Measurements from ENCODE around the gene NOL6.

NOL6 gene

DNA sequence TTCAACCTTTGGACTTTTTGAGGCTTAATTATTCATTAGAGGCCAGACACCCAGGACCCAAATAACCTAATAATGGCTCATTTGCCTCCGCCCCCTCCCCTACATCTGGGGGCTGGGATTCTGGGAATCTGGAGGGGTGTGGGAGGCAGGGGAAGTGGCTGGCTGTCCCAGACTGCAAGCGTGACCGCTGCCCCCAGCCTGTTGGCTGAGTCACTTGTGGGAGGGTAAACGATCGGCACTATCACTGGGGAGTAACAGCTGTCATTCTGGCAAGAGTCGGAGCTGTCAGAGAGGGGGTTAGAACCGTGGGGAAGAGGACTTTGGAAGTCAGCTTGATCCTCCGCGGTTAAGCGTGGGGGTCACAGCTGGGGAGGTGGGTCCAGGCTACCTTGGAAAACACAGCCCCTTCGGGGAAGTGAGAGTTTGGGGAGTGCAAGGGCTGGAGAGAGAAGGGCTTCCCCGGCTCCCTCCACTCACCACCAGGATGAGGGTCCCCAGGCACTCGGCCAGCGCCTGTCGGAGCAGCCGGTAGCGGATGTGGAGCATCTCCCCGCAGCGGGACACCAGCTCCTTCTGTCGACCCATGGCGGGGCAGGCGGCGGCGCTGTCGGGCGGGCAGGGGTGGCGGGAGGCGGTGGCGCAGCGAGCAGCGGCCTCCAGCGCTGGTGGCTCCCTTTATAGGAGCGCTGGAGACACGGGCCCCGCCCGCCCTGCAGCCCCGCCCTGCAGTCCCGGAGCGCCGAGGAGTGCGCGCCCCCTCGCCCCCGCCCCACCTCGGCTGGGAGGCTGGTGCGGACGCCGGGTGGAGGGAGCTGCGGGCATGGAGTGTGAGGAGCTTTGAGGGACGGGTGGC is 26.6 kb downstream of the NOL6 start, which contains the start of gene AQP3:
Gene AQP3, minus strand, starts transcription at position 648 of the 853 bp plus-strand sequence. Its CDS starts 63 bp downstream, at position 585.
- no peak within 1 kb of the TSS for H3K9ac ChIP-seq (ENCODE audit: low read length)
- H3K27ac ChIP-seq (ENCODE audit: low read depth, low read length) = no peak within 1 kb of the TSS
- H3K36me3 ChIP-seq (ENCODE audit: insufficient read depth, low read length) = no peaks in the 10 kb centered on the region
- H3K4me1 ChIP-seq (ENCODE audit: insufficient read depth, low read length) = peaks cover 10% of the 10 kb centered on the region
- no peaks in the 10 kb centered on the region for H3K9me3 ChIP-seq (ENCODE audit: low read length)
- peaks cover 0 to 3% of the 10 kb centered on the region in 2 donors for H3K27me3 ChIP-seq (ENCODE audit: control insufficient read depth in 1 of 2, insufficient read depth in 2 of 2, low read length in 2 of 2)
- peak within 1 kb of the TSS; percentile 26 to 71 for H3K4me3 ChIP-seq (ENCODE audit: low read depth in 1 of 2, low read length in 2 of 2)

DNA sequence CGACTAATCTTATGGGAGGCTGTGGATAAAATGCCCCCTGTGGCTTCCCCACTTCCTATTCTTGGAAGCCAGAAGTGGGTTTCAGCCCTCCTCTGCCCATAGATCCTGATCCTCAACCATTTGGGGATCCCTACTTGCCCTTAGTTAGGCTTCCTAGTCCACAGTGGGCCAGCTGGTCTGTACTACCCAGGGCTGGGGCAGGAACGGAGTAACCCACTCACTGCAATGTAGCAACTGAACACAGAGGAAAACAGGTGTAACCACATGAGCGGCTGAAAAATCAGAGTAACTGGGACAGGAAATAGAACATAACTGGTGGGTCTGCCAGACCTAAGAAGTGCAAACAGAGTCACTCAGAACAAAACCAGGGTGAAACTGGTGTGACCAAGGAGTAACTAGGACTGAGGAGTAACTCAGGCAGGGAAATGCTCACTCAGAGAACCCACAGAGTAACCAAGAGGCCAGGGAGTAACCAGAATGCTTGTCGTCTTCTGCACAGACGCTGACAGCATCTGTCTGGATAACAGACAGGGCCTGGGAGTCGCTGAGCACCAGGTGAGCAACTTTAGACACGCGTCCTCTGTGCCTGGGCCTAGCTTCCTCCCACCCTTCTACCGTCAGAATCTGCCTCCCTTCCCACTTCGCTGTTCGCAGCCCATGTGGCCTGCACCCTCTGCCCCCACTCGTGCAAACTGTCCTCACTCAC is 27.3 kb downstream of the NOL6 start:
- Histone ChIP-seq H3K9me3 (ENCODE audit: low read length) (no peaks in the 10 kb centered on the region), H3K27ac (ENCODE audit: low read depth, low read length) (no peak overlapping the region), H3K4me1 (ENCODE audit: insufficient read depth, low read length) (peaks cover 10% of the 10 kb centered on the region), H3K9ac (ENCODE audit: low read length) (no peak overlapping the region), H3K4me3 (ENCODE audit: low read depth in 1 of 2, low read length in 2 of 2) (peak overlapping the region in 1 of 2 donors; percentile 71), H3K27me3 (ENCODE audit: control insufficient read depth in 1 of 2, insufficient read depth in 2 of 2, low read length in 2 of 2) (peaks cover 0 to 3% of the 10 kb centered on the region in 2 donors), H3K36me3 (ENCODE audit: insufficient read depth, low read length) (no peaks in the 10 kb centered on the region)

DNA sequence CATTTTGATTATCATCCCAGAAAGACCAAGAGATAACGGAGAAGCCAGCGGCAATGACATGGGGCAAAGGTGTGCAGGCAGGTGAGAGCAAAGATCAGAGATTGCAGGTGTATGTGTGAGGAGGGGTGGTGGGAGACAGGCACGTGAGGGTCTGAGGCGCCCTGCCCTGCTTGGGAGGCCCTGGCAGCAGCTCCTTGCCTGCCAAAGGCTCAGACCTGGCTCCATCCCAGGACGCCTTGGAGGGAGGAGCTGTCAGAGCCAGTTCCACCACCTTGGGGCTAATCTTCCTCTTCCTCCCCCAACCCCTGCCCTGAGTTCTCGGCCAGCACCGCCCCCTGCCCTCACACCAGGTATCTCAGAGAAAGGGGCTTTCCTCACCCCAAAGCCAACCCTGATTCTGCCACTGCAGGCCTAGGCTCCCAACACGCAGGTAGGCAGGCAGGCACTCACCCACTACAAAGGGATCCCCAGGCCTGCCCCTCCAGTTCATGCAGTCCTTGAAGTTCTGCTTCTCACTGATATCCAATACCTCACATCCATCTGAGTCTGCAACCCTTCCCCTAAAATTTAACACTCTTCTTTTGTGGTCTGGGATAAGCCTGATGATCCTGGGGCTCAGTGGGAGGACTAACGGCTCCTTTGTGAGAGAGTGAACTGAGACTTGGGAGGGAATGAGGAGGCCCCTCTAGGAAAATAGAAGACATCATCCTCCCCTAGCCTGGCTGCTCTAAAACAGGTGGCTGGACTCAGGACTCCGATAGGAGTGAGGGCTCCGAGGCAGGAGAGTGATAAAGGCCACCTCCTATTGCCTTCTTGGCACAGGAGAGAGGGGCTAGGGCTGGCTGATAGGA is 28.1 kb downstream of the NOL6 start:
- H3K4me1 ChIP-seq (ENCODE audit: insufficient read depth, low read length) = peaks cover 10% of the 10 kb centered on the region
- H3K36me3 ChIP-seq (ENCODE audit: insufficient read depth, low read length) = no peaks in the 10 kb centered on the region
- no peak overlapping the region for H3K9ac ChIP-seq (ENCODE audit: low read length)
- peaks cover 0 to 3% of the 10 kb centered on the region in 2 donors for H3K27me3 ChIP-seq (ENCODE audit: control insufficient read depth in 1 of 2, insufficient read depth in 2 of 2, low read length in 2 of 2)
- no peak overlapping the region for H3K27ac ChIP-seq (ENCODE audit: low read depth, low read length)
- H3K4me3 ChIP-seq (ENCODE audit: low read depth in 1 of 2, low read length in 2 of 2) = no peak overlapping the region
- H3K9me3 ChIP-seq (ENCODE audit: low read length) = no peaks in the 10 kb centered on the region

DNA sequence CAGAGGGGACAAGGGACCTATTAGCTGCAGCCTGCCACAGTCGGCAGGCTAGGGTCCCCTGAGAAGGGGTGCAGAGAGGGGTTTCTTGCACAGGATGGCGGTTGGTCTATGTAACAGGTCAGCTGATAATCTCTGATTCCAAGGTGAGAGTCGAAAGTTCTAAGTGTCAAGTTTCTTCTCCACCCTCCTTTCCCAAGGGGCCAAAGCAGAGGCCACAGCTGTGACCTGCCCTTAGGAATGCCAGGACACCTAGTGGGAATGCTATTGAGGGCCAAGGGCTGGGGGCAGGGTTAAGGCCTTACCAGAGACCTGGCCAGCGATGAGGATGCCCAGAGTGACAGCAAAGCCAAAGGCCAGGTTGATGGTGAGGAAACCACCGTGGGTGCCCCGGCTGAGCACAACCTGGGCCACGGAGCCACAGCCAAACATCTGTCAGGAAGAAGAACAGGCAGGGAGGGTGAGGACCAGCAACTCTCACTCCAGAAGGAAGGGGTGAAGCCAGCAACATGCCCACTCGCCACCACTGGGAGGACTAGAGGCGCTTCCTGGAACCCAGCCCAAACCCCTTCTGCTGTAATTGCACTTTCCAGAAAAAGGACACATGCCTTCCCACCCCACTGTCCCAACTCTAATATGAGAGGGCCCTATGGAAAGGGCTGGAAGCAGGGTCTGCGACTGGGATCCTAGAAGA is 30.1 kb downstream of the NOL6 start:
- Histone ChIP-seq H3K4me3 (ENCODE audit: low read depth in 1 of 2, low read length in 2 of 2) (no peak overlapping the region), H3K9me3 (ENCODE audit: low read length) (no peaks in the 10 kb centered on the region), H3K4me1 (ENCODE audit: insufficient read depth, low read length) (peaks cover 10% of the 10 kb centered on the region), H3K27ac (ENCODE audit: low read depth, low read length) (no peak overlapping the region), H3K9ac (ENCODE audit: low read length) (no peak overlapping the region), H3K36me3 (ENCODE audit: insufficient read depth, low read length) (no peaks in the 10 kb centered on the region), H3K27me3 (ENCODE audit: control insufficient read depth in 1 of 2, insufficient read depth in 2 of 2, low read length in 2 of 2) (peaks cover 0 to 3% of the 10 kb centered on the region in 2 donors)

DNA sequence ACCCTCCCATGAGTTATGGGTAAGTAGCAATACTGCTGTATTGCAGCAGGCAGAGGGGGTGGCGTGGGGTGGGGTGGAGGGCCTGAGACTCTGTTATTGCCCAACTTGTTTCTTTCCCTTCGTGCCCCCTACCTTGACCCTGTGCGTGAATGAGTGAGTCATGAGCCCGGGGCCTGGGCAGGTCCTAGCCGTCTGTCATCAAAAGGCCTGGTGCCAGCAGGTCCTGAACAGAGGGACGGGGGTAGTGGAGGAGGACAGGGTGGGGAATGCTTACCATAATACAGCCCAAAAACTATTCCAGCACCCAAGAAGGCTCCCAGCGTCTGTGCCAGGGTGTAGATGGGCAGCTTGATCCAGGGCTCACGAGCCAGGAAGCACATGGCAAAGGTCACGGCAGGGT is 30.7 kb downstream of the NOL6 start:
- H3K27ac ChIP-seq (ENCODE audit: low read depth, low read length) = no peak overlapping the region

DNA sequence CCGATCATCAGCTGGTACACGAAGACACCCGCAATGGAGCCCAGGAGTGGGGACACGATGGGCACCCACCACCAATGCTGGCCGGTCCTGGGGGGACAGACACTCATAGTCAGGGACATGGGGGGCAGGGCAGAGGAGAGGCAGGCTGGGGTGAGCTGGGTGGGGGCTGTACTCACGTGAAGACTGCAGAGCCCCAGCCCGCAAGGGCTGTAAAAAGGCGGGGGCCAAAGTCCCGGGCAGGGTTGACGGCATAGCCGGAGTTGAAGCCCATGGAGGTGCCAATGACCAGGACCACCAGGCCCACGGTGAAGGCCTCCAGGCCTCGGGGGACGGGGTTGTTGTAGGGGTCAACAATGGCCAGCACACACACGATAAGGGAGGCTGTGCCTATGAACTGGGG is 31.6 kb downstream of the NOL6 start:
- Histone ChIP-seq H3K4me3 (ENCODE audit: low read depth in 1 of 2, low read length in 2 of 2) (no peak overlapping the region), H3K36me3 (ENCODE audit: insufficient read depth, low read length) (no peaks in the 10 kb centered on the region), H3K4me1 (ENCODE audit: insufficient read depth, low read length) (peaks cover 8% of the 10 kb centered on the region), H3K27ac (ENCODE audit: low read depth, low read length) (no peak overlapping the region), H3K9ac (ENCODE audit: low read length) (no peak overlapping the region), H3K27me3 (ENCODE audit: control insufficient read depth in 1 of 2, insufficient read depth in 2 of 2, low read length in 2 of 2) (no peaks in the 10 kb centered on the region), H3K9me3 (ENCODE audit: low read length) (no peaks in the 10 kb centered on the region)

More for the DNA sequence above, 30.7 kb downstream of the NOL6 start:
- H3K4me3 ChIP-seq (ENCODE audit: low read depth in 1 of 2, low read length in 2 of 2) = no peak overlapping the region
- no peaks in the 10 kb centered on the region for H3K9me3 ChIP-seq (ENCODE audit: low read length)
- no peak overlapping the region for H3K9ac ChIP-seq (ENCODE audit: low read length)
- H3K36me3 ChIP-seq (ENCODE audit: insufficient read depth, low read length) = no peaks in the 10 kb centered on the region
- H3K4me1 ChIP-seq (ENCODE audit: insufficient read depth, low read length) = peaks cover 10% of the 10 kb centered on the region
- H3K27me3 ChIP-seq (ENCODE audit: control insufficient read depth in 1 of 2, insufficient read depth in 2 of 2, low read length in 2 of 2) = no peaks in the 10 kb centered on the region

DNA sequence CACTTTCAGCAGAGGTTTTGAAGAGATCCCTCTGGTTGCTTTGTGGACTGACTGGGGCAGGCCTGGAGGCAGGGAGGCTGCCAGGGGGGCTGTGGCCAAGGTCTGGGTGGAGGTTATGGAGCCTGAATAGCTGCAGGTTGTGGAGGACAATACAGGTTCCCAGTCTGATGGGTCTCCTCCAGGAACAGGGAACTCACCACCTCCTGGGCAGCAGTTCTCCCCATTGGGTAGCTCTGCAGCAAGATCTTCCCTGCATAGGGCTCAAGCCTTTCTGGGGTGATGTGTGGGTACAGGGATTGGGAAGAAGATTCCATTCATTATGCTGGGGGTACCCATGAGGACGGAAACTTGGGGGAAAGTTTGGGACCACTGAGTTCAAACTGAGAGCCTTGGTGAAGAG is 33.1 kb downstream of the NOL6 start:
- Histone ChIP-seq H3K9me3 (ENCODE audit: low read length) (no peaks in the 10 kb centered on the region), H3K27ac (ENCODE audit: low read depth, low read length) (no peak overlapping the region), H3K36me3 (ENCODE audit: insufficient read depth, low read length) (no peaks in the 10 kb centered on the region), H3K4me3 (ENCODE audit: low read depth in 1 of 2, low read length in 2 of 2) (no peak overlapping the region), H3K27me3 (ENCODE audit: control insufficient read depth in 1 of 2, insufficient read depth in 2 of 2, low read length in 2 of 2) (peaks cover 0 to 3% of the 10 kb centered on the region in 2 donors), H3K4me1 (ENCODE audit: insufficient read depth, low read length) (no peaks in the 10 kb centered on the region), H3K9ac (ENCODE audit: low read length) (no peak overlapping the region)

DNA sequence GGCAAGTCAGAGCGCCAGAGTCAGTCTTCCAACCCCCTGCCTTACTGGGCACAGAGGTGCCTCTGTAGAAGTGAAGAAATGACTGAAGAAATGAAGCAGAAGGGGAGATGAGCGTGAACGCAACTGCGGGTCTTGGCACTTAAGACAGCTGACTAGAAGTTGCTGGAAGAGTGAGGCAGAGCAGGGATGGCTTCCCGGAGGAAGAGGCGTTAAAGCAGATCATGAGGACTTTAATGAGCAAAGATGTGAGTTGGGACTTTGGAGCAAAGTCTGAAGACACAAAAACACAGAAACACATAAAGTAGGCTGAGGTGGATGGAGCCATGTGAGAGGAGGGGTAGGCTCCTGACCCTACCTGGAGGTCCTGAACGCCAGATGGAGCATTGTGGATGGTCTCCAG is 33.5 kb downstream of the NOL6 start:
- H3K4me1 ChIP-seq (ENCODE audit: insufficient read depth, low read length) = no peaks in the 10 kb centered on the region
- no peak overlapping the region for H3K27ac ChIP-seq (ENCODE audit: low read depth, low read length)
- peaks cover 0 to 3% of the 10 kb centered on the region in 2 donors for H3K27me3 ChIP-seq (ENCODE audit: control insufficient read depth in 1 of 2, insufficient read depth in 2 of 2, low read length in 2 of 2)
- H3K9ac ChIP-seq (ENCODE audit: low read length) = no peak overlapping the region
- no peaks in the 10 kb centered on the region for H3K9me3 ChIP-seq (ENCODE audit: low read length)
- H3K4me3 ChIP-seq (ENCODE audit: low read depth in 1 of 2, low read length in 2 of 2) = no peak overlapping the region
- no peaks in the 10 kb centered on the region for H3K36me3 ChIP-seq (ENCODE audit: insufficient read depth, low read length)

DNA sequence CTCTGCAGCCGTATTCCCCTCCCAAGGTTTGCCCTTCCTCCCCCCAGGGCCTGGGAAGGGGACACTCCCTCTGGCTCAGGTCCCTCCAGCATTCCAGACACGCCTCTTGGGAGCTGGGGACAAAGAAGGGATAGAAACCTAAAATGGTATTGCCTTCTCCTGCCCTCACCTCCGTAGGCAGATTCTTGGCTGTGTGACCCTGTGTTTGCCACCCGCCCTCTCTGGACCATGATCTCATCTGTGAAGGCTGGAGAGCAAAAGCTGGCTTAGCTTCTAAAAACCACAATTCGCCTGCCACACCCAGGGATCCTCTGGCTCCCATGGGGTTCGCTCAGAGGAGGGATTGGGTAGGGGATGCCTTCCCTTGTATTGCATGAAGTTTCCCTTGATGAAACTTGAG is 34.0 kb downstream of the NOL6 start:
- no peak overlapping the region for H3K27ac ChIP-seq (ENCODE audit: low read depth, low read length)
- peaks cover 0 to 3% of the 10 kb centered on the region in 2 donors for H3K27me3 ChIP-seq (ENCODE audit: control insufficient read depth in 1 of 2, insufficient read depth in 2 of 2, low read length in 2 of 2)
- H3K4me3 ChIP-seq (ENCODE audit: low read depth in 1 of 2, low read length in 2 of 2) = no peak overlapping the region
- no peaks in the 10 kb centered on the region for H3K4me1 ChIP-seq (ENCODE audit: insufficient read depth, low read length)
- no peak overlapping the region for H3K9ac ChIP-seq (ENCODE audit: low read length)
- no peaks in the 10 kb centered on the region for H3K36me3 ChIP-seq (ENCODE audit: insufficient read depth, low read length)
- no peaks in the 10 kb centered on the region for H3K9me3 ChIP-seq (ENCODE audit: low read length)

DNA sequence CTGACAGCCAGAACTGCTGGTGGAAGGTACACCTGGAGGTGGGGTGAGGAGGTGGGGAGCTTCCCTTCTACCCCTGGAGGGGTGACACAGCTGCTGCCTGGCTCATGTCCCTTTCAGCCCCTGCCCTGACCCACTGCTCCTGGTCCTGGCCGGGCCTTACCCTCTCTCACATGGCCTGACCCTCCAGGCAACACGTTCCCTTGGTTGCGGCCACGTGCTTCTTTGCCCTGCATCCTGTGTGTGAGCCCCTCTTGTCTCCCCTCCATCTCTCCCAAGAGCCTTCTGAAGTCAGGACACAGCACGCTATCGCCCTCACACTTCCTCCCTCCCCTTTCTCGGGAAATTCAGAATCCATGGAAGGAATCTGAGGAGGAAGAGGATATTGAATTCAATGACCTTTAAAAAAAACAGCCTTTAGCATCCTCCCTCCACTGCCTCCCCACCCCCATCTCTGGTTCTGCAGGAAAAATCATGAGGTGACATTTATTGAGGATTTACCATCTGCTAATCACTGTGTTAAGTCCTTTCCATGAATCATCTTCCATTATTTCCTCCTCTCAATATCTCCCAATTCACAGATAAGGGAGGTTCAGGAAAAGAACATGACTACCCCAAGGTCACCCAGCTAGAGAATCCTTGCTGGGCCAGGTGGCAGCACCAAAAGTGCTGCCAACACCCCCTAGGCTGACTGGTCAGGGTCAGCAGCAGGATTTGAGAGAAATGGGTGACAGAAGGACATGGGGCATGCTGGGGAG is 34.6 kb downstream of the NOL6 start:
- Histone ChIP-seq H3K9me3 (ENCODE audit: low read length) (no peaks in the 10 kb centered on the region), H3K4me1 (ENCODE audit: insufficient read depth, low read length) (no peaks in the 10 kb centered on the region), H3K9ac (ENCODE audit: low read length) (no peak overlapping the region), H3K27ac (ENCODE audit: low read depth, low read length) (no peak overlapping the region), H3K4me3 (ENCODE audit: low read depth in 1 of 2, low read length in 2 of 2) (no peak overlapping the region), H3K27me3 (ENCODE audit: control insufficient read depth in 1 of 2, insufficient read depth in 2 of 2, low read length in 2 of 2) (peaks cover 0 to 3% of the 10 kb centered on the region in 2 donors), H3K36me3 (ENCODE audit: insufficient read depth, low read length) (no peaks in the 10 kb centered on the region)

All from muscle layer of colon (tissue), 2 donors.